ENCODE measurements around the gene TMEM154. TPM values are rescaled to one million over a fixed set of nuclear protein-coding genes. Genes with fewer than 3 reads are reported as not detected.
A peak's percentile ranks its signal among the peaks of the same experiment; 100 is the strongest.

TMEM154 gene
- total RNA-seq, 4 donors from 2014 or later, result 2.0 to 13.4 (median 3.3) TPM

GRCh38 chr4:152578670-152579069, 101.1 kb downstream of the TMEM154 start:
- ATAC-seq (ENCODE audit: low FRiP score), result no peak
- no peak for DNase-seq (ENCODE audit: low spot score)
- no peak for TF ChIP-seq CTCF (IDR thresholded peaks at IDR 0.05)

- no peak for TF ChIP-seq CTCF (IDR thresholded peaks at IDR 0.05)
- ATAC-seq (ENCODE audit: low FRiP score) (no peak), DNase-seq (ENCODE audit: low spot score) (no peak)
These were observed 101.9 kb downstream of the TMEM154 start for GRCh38 chr4:152577708-152578396.

GRCh38 chr4:152575533-152575932, 104.3 kb downstream of the TMEM154 start:
- no peak for DNase-seq (ENCODE audit: low spot score)
- ATAC-seq (ENCODE audit: low FRiP score), result no peak
- TF ChIP-seq CTCF (IDR thresholded peaks at IDR 0.05), result no peak

GRCh38 chr4:152573861-152574260, 105.9 kb downstream of the TMEM154 start:
- ATAC-seq (ENCODE audit: low FRiP score) (no peak), DNase-seq (ENCODE audit: low spot score) (no peak)
- TF ChIP-seq CTCF (IDR thresholded peaks at IDR 0.05), result no peak

- no peak for DNase-seq (ENCODE audit: low spot score)
- peak; percentile 97 for ATAC-seq (ENCODE audit: low FRiP score)
- no peak for TF ChIP-seq CTCF (IDR thresholded peaks at IDR 0.05)
These were observed 107.2 kb downstream of the TMEM154 start for GRCh38 chr4:152572417-152573086.

- no peak for TF ChIP-seq CTCF (IDR thresholded peaks at IDR 0.05)
- ATAC-seq (ENCODE audit: low FRiP score) (no peak), DNase-seq (ENCODE audit: low spot score) (no peak)
These were observed 108.0 kb downstream of the TMEM154 start for GRCh38 chr4:152571770-152572169.

GRCh38 chr4:152571296-152571695, 108.5 kb downstream of the TMEM154 start:
- ATAC-seq (ENCODE audit: low FRiP score), result no peak
- TF ChIP-seq CTCF (IDR thresholded peaks at IDR 0.05), result no peak
- no peak for DNase-seq (ENCODE audit: low spot score)

Data from omental fat pad (tissue), 4 donors.